SK-N-SH treated with all-trans-retinoic acid at 6 μM for 48 hours (cell line): Measurements from ENCODE around the gene SUMO3.

Source experiments
- ATAC-seq: fragments of 200-7000 bp; cut with Tn5 transposase; 3 replicates; pipeline ENCODE4 v1.9.1; 2020; ENCODE audit warnings: mild to moderate bottlenecking, moderate library complexity
- BACH2 ChIP-seq: fragments of 250-450 bp; sonication (Bioruptor Pico); IDR thresholded peaks from 2 replicates; pipeline ENCODE4 v1.9.0; 2021; ENCODE audit warnings: mild to moderate bottlenecking, borderline replicate concordance
- CSDC2 ChIP-seq: fragments of 250-450 bp; sonication (Bioruptor Pico); IDR thresholded peaks from 2 replicates; pipeline ENCODE4 v1.5.0; 2020; ENCODE audit warnings: mild to moderate bottlenecking, moderate library complexity
- CSRNP3 ChIP-seq: fragments of 250-450 bp; sonication (Bioruptor Pico); IDR thresholded peaks from 2 replicates; pipeline ENCODE4 v1.5.1; 2021; ENCODE audit warnings: mild to moderate bottlenecking, moderate library complexity
- ESRRG ChIP-seq: fragments of 250-450 bp; sonication (Bioruptor Pico); IDR thresholded peaks from 2 replicates; pipeline ENCODE4 v1.6.1; 2021; ENCODE audit warnings: mild to moderate bottlenecking
- GLIS3 ChIP-seq: fragments of 250-450 bp; sonication (Bioruptor Pico); IDR thresholded peaks from 2 replicates; pipeline ENCODE4 v1.5.0; 2020; ENCODE audit warnings: mild to moderate bottlenecking, moderate library complexity
- ISL1 ChIP-seq: fragments of 250-450 bp; sonication (Bioruptor Pico); IDR thresholded peaks from 2 replicates; pipeline ENCODE4 v2.1.2; 2022; ENCODE audit warnings: mild to moderate bottlenecking, moderate library complexity
- PPARA ChIP-seq: fragments of 250-450 bp; sonication (Bioruptor Pico); IDR thresholded peaks from 2 replicates; pipeline ENCODE4 v1.5.0; 2020; ENCODE audit warnings: mild to moderate bottlenecking, borderline replicate concordance
- RARB ChIP-seq: fragments of 250-450 bp; sonication (Bioruptor Pico); IDR thresholded peaks from 2 replicates; pipeline ENCODE4 v1.8.0; 2021; ENCODE audit warnings: mild to moderate bottlenecking, moderate library complexity
- SNAI2 ChIP-seq: fragments of 250-450 bp; sonication (Bioruptor Pico); IDR thresholded peaks from 2 replicates; pipeline ENCODE4 v1.5.0; 2020; ENCODE audit warnings: mild to moderate bottlenecking, moderate library complexity
- TCF4 ChIP-seq: fragments of 250-450 bp; sonication (Bioruptor Pico); IDR thresholded peaks from 2 replicates; pipeline ENCODE4 v1.8.0; 2021; ENCODE audit warnings: mild to moderate bottlenecking, moderate library complexity, borderline replicate concordance
- TOX ChIP-seq: fragments of 250-450 bp; sonication (Bioruptor Pico); IDR thresholded peaks from 2 replicates; pipeline ENCODE4 v1.8.0; 2021; ENCODE audit warnings: mild to moderate bottlenecking, moderate library complexity, borderline replicate concordance
- ZC3H10 ChIP-seq: fragments of 250-450 bp; sonication (Bioruptor Pico); IDR thresholded peaks from 2 replicates; pipeline ENCODE4 v1.5.1; 2021; ENCODE audit warnings: mild to moderate bottlenecking, moderate library complexity
- ZFP3 ChIP-seq: fragments of 250-450 bp; sonication (Bioruptor Pico); IDR thresholded peaks from 2 replicates; pipeline ENCODE4 v1.5.0; 2020; ENCODE audit warnings: mild to moderate bottlenecking, moderate library complexity
- ZFP30 ChIP-seq: fragments of 450-650 bp; formaldehyde crosslinking; IDR thresholded peaks from 2 replicates; pipeline ENCODE4 v1.5.0; 2022; ENCODE audit warnings: mild to moderate bottlenecking, moderate library complexity
- ZNF565 ChIP-seq: fragments of 450-650 bp; formaldehyde crosslinking; conservative IDR thresholded peaks from 2 replicates; pipeline ENCODE4 v1.5.0; 2020; ENCODE audit warnings: low read depth, mild to moderate bottlenecking, moderate library complexity
- ZNF70 ChIP-seq: fragments of 450-650 bp; formaldehyde crosslinking; IDR thresholded peaks from 2 replicates; pipeline ENCODE4 v1.5.0; 2020; ENCODE audit warnings: mild to moderate bottlenecking, moderate library complexity
- ZNF8 ChIP-seq: fragments of 450-650 bp; formaldehyde crosslinking; IDR thresholded peaks from 2 replicates; pipeline ENCODE4 v1.5.0; 2020; ENCODE audit warnings: mild to moderate bottlenecking, moderate library complexity
- TF ChIP-seq, protein P1 (sequence below): fragments of 250-450 bp; sonication (Bioruptor Pico); IDR thresholded peaks from 2 replicates; pipeline ENCODE4 v1.5.0; 2020; ENCODE audit warnings: mild to moderate bottlenecking, moderate library complexity
- TF ChIP-seq, protein P2 (sequence below): fragments of 250-450 bp; sonication (Bioruptor Pico); IDR thresholded peaks from 2 replicates; pipeline ENCODE4 v1.8.0; 2021; ENCODE audit warnings: low read depth, mild to moderate bottlenecking, moderate library complexity, borderline replicate concordance

Gene SUMO3

DNA sequence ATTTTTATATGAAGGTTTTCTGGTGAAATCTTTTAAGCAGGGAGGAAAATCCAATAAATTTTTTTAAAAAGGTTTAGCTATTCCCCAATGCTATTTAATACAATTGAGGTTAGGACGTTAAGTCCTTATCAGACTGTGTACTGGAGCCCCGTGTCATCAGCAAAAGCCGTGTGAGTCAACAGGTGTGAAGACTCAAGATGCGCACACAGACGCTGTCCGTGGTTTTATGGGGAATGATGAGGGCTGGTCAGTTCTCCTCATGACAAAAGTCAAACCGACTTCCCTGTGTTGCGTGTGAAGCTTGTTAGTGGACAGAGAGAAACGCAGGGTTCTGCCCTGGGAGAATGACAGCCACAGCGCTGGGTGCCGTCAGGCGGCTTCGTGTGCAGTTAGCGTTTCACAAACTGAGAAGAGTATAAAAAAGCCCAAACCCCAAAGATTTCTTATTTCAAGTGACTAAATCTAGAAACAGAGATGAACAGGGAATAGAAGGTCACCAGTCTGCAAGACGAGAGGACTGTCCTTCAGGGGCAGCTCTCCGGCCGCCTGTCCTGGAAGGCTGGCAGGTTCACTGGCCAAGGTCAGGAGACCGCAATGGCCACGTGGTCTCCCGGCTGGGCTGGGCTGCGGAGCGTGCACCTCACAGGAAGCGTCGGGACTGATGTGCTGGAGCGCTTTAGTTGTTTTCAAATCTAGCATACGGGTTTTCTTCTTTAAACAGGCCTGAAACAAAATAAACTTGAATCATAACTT is 33.2 kb upstream of the SUMO3 start:
- TF ChIP-seq TOX (CRISPR knock-in tag): no peak
- TF ChIP-seq ISL1 (CRISPR knock-in tag): no peak
- TF ChIP-seq, protein P1, sequence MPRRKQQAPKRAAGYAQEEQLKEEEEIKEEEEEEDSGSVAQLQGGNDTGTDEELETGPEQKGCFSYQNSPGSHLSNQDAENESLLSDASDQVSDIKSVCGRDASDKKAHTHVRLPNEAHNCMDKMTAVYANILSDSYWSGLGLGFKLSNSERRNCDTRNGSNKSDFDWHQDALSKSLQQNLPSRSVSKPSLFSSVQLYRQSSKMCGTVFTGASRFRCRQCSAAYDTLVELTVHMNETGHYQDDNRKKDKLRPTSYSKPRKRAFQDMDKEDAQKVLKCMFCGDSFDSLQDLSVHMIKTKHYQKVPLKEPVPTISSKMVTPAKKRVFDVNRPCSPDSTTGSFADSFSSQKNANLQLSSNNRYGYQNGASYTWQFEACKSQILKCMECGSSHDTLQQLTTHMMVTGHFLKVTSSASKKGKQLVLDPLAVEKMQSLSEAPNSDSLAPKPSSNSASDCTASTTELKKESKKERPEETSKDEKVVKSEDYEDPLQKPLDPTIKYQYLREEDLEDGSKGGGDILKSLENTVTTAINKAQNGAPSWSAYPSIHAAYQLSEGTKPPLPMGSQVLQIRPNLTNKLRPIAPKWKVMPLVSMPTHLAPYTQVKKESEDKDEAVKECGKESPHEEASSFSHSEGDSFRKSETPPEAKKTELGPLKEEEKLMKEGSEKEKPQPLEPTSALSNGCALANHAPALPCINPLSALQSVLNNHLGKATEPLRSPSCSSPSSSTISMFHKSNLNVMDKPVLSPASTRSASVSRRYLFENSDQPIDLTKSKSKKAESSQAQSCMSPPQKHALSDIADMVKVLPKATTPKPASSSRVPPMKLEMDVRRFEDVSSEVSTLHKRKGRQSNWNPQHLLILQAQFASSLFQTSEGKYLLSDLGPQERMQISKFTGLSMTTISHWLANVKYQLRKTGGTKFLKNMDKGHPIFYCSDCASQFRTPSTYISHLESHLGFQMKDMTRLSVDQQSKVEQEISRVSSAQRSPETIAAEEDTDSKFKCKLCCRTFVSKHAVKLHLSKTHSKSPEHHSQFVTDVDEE (CRISPR knock-in tag): no peak
- TF ChIP-seq CSRNP3 (CRISPR knock-in tag): no peak
- no peak for TF ChIP-seq PPARA (CRISPR knock-in tag)
- no peak for ATAC-seq

DNA sequence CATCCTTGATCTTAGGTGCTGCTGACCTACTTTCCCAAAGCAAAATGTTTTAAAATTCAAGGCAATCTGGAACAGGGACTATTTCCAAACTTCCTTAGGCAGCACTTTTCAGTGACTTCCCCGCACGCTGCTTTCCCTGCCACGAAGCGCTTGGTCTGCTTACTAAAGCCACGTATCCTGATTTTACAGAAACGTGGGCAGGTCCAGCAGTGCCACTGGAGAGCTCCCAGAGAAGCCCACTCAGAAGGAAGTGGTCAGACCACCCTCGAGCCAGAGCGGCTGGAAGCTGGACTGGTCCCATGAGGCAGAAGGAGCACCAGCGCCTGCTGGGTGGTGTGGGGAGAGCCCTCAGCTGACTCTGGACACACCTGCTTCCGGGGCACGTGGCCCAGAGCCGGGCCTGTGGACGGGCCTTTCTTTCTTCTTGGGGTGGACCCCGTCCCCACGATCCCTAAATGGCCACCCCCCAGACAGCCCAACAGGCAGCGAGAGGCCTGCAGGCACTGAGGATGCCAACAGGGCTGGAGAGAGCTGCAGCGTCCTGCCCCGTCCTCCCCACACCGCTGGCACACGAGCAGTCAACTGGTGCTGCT is 32.4 kb upstream of the SUMO3 start:
- ATAC-seq: no peak

DNA sequence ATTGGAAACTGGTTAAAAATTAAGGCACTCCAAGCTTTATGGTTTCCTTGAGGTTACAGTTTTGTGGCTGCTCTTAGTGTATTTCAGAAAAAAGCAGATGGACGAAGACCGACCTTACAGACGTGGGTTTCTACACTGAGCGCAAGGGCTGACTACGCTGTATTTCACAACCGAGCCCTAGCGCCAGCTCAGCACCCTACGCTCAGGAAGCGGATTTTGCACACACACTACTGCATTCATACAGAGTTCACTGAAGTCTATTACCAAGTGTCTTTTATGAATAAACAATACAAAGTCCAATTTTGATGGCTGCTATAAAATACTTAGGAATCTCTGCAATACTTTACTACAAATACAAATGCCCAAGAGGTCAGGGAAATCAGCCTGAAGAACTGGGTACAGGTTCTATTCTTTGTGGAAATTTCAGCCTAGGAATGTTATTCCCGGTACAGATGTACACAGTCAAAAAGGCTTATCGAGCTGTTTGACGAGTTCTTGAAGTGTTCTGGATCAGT is 31.8 kb upstream of the SUMO3 start:
- no peak for ATAC-seq
- TF ChIP-seq ZNF8 (CRISPR knock-in tag) (no peak), SNAI2 (no peak), ZC3H10 (CRISPR knock-in tag) (no peak), ZNF565 (CRISPR knock-in tag) (no peak), BACH2 (no peak), GLIS3 (no peak), TOX (CRISPR knock-in tag) (no peak), TCF4 (no peak), ZFP3 (CRISPR knock-in tag) (no peak), CSDC2 (CRISPR knock-in tag) (no peak)
- TF ChIP-seq, protein P2, sequence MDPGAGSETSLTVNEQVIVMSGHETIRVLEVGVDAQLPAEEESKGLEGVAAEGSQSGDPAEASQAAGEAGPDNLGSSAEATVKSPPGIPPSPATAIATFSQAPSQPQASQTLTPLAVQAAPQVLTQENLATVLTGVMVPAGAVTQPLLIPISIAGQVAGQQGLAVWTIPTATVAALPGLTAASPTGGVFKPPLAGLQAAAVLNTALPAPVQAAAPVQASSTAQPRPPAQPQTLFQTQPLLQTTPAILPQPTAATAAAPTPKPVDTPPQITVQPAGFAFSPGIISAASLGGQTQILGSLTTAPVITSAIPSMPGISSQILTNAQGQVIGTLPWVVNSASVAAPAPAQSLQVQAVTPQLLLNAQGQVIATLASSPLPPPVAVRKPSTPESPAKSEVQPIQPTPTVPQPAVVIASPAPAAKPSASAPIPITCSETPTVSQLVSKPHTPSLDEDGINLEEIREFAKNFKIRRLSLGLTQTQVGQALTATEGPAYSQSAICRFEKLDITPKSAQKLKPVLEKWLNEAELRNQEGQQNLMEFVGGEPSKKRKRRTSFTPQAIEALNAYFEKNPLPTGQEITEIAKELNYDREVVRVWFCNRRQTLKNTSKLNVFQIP (CRISPR knock-in tag): no peak
- TF ChIP-seq, protein P1 (CRISPR knock-in tag): no peak

More for the DNA sequence above, 32.4 kb upstream of the SUMO3 start:
- TF ChIP-seq BACH2 (no peak), ZNF70 (no peak), ZFP30 (no peak), ZNF8 (CRISPR knock-in tag) (no peak), CSDC2 (CRISPR knock-in tag) (no peak), RARB (CRISPR knock-in tag) (no peak), TOX (CRISPR knock-in tag) (no peak), ESRRG (CRISPR knock-in tag) (no peak), GLIS3 (no peak), ZC3H10 (CRISPR knock-in tag) (no peak)
- TF ChIP-seq, protein P2 (CRISPR knock-in tag): no peak
- TF ChIP-seq, protein P1 (CRISPR knock-in tag): no peak
